HG03060 (cell line): ENCODE results near the gene CDR2.
A peak's percentile ranks its signal among the peaks of the same experiment; 100 is the strongest.
"Not testable (repeated sequence)": the region's sequence is repeated elsewhere in the genome, so short reads cannot be mapped to it uniquely, and the experiment has no call there.

Experiments used
- ATAC-seq: cut with Tn5 transposase; IDR thresholded peaks from one replicate; pipeline ENCODE4 v1.9.1; 2021; ENCODE audit warnings: low read depth, moderate number of reproducible peaks; ENCODE audit not compliant: unreplicated experiment

Gene CDR2

GRCh38 chr16:22379656-22380055 is 5.2 kb upstream of the CDR2 start:
- no peak for ATAC-seq

- no peak for ATAC-seq
These were observed 1.7 kb upstream of the CDR2 start for GRCh38 chr16:22375963-22376640.

- no peak for ATAC-seq
These were observed 921 bp upstream of the CDR2 start for GRCh38 chr16:22375117-22375962.

- ATAC-seq, result no peak
These were observed 633 bp downstream of the CDR2 start for GRCh38 chr16:22373662-22374310.

DNA sequence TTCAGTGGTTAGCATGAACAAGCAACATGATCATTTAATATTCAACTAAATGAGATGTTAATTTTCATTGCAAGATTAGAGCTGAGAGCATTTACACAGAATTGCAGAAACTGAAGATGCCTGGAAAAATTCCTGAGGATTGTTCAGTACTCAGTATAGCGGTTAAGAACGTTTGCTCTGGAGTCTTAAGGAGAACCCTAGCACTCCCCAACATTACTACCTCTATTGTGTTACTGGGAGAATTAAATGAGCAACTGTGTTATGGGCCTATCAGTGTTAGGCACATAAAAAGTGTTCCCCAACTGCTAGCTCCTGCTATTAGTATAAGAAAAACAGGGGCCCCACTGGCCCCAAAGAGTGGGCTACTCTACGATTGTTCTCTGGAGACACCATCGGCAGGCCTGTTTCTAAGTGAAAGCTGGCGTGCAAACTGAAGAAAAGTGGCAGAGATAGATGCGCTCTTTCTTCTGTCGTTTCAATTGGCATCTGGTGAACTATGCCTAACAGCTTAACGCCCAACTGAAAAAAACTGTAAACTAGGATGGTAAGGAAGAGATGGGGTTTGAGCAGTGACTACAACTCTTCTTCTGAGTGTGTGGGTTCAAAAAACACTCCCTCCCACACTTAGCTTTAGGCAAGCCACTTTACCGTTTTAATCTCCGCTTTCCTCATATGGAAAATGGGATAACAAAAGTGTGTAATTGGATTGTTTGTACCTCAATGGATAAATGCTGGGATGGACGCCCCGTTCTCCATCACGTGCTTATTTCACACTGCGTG is 1.3 kb downstream of the CDR2 start:
- no peak for ATAC-seq

DNA sequence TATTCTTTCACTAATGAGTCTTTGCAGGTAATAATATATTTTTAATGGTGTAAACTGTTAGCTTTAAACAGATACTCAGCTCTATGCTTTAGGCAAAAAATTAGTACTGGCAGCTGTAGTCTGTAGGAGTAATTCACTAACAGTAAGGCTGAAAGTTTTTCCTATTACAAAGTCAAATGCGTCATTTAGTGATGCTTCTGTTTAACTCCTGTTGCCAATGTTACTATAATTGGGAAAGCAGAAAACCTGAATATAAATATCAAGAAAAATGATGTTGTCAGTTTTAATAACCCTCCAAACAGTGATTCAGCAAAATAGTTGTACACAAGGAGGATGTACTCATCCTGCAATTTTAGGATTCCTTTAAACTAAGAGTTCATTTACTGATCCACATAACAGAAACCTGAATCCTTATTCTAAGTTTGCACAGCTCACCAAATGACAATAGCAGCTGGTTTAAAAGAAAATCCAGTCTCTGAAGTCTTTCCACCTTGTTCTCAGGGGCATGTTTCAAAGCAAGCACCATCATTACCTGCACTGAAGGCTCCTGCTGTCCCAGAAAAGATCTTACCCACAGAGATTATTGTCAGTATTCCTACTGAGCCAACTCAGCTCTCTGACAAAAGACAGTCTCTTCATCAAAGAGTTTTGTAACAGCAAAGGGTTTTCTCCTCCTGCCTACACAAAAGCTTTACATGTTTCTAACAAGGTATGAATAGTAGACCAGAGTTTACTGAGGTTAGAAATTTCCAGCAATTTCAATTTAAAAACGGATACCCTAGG is 4.2 kb downstream of the CDR2 start:
- no peak for ATAC-seq

DNA sequence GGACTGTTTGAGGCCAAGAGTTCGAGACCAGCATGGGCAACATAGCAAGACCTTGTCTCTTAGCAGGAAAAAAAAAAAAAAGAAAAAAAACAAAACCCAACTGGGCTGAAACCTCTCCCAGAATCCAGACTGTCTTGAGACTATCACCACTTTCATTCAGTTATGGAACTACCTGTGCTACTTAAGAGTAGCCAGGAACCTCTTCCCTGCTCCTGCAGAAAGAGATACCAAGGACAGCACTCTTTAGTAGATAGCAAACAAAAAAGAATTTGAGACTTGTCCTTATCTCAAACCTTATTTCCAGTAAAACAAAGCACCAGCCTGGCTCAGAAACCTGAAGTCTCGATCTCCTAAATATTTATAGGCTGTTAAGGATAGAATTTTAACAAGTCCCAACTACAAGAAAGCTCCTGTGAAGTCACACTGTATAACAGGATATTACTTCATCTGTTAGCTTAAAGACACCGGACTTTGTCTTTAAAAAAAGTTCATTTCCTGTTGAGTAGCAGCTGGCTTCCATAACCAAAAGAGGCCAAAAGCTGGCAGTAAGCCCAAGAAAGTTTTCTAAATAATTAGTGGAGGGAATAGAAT is 5.1 kb downstream of the CDR2 start:
- ATAC-seq, result no peak

DNA sequence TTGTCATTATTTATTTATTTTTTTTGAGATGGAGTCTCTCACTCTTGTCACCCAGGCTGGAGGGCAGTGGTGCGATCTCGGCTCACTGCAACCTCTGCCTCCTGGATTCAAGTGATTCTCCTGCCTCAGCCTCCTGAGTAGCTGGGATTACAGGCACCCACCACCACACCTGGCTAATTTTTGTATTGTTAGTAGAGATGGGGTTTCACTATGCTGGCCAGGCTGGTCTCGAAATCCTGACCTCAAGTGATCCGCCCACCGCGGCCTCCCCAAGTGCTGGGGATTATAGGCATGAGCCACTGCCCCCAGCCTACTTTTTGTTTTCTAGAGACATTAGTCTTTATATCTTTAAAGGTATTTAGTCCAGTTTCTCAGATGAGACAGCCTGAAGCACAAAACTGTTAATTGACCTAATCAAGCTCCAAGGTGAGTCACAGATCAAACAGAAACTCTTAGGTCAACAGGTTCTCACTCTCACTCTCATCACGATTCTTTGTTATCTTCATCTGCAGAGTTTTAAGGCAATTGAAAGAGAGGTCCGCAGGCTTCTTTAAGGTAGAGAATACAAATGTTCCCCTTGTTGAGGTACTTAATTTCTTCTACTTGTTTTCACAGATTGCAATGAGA is 6.1 kb downstream of the CDR2 start:
- not testable (repeated sequence) for ATAC-seq

- no peak for ATAC-seq
These were observed 7.5 kb downstream of the CDR2 start for GRCh38 chr16:22366889-22367288.

DNA sequence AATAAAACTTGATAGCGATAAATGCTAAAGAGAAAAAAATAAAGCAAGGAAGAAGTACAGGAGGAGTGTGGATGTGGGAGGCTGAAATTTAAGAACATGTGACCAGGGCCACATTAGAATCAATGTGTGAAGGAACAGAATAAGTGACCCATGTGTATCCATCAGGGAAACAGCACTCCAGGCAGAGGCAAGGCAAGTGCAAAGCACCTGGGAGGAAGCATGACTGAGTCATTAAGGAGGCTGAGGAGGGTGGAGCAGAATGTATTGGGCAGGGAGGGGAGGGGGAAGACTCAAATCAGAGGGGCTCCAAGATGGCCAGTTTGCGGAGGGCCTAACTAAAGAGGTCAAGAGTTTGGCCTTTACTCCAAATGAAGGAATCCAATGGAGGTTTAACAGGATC is 8.0 kb downstream of the CDR2 start:
- no peak for ATAC-seq

GRCh38 chr16:22364241-22364640 is 10.2 kb downstream of the CDR2 start:
- no peak for ATAC-seq

GRCh38 chr16:22360963-22361659 is 13.3 kb downstream of the CDR2 start:
- no peak for ATAC-seq

- ATAC-seq, result no peak
These were observed 14.7 kb downstream of the CDR2 start for GRCh38 chr16:22359679-22360078.

DNA sequence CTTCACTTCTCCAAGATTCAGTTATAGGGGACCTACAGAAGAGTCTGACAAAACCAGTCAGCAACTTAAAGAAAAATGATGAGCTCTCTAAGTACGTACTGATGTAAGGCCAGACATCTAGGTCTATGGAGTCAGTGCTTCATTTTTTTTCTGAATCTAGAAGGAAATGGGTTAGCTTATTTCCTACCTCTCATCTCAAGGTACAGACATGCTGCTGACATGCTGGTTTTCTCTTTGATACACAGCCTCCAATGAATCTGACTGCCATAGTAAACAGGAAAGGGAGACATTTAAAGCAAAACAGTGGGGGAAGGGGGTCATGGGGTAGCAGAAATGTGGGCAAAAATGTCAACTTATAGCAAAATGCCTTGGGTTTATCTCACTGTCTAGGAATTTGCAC is 16.4 kb downstream of the CDR2 start:
- peak; percentile 9 for ATAC-seq

- ATAC-seq, result peak; percentile 40
These were observed 16.8 kb downstream of the CDR2 start for GRCh38 chr16:22357635-22357971.

GRCh38 chr16:22356930-22357634 is 17.3 kb downstream of the CDR2 start:
- ATAC-seq, result no peak

- no peak for ATAC-seq
These were observed 18.9 kb downstream of the CDR2 start for GRCh38 chr16:22355487-22355908.

DNA sequence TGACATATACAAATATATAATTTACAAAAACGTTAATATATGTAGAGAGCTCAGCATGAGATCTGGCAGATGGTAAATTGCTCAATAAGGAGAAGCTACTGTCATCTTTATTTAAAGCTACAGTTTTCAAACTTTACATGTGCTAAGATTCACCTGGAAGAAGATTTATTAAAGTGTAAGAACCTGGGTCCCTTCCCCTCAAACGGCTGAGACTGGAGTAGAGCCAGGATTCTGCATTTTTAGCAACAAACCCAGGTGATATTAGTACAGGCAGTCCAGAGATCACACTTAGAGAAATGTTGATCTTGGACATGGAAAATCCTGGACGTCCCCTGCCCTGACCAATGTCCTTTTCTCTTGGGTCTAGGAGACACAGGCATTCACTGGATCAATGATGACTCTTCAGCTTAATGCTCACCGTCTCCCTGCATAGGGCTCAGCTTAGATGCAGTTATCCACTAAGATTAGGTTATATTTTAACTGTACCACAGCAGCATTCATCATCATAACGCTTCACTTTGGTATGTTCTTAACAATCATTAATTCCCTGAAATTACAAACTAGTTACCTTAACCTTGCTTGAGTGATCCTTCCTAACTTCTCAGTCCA is 20.4 kb downstream of the CDR2 start:
- no peak for ATAC-seq
